NT2/D1 (cell line): ENCODE data around the gene FLRT1.

Experiments
- SUZ12 ChIP-seq: IDR thresholded peaks from 2 replicates; pipeline ENCODE4 v1.6.1; 2011; ENCODE audit not compliant: insufficient read length, insufficient read depth; ENCODE audit errors: extremely low read depth
- YY1 ChIP-seq: IDR thresholded peaks from 2 replicates; pipeline ENCODE4 v1.6.1; 2011; ENCODE audit not compliant: insufficient read length, insufficient read depth
- ZNF274 ChIP-seq: IDR thresholded peaks from 2 replicates; pipeline ENCODE4 v1.6.1; 2011; ENCODE audit warnings: mild to moderate bottlenecking, low read depth, low read length

- TF ChIP-seq ZNF274 = no peak
- TF ChIP-seq YY1 = no peak
- no peak for TF ChIP-seq SUZ12
Measured at GRCh38 chr11:64070314-64070681, 34.6 kb downstream of the FLRT1 start.
